ENCODE data around the gene KIF2C.
A peak's percentile ranks its signal among the peaks of the same experiment; 100 is the strongest.

KIF2C gene

DNA sequence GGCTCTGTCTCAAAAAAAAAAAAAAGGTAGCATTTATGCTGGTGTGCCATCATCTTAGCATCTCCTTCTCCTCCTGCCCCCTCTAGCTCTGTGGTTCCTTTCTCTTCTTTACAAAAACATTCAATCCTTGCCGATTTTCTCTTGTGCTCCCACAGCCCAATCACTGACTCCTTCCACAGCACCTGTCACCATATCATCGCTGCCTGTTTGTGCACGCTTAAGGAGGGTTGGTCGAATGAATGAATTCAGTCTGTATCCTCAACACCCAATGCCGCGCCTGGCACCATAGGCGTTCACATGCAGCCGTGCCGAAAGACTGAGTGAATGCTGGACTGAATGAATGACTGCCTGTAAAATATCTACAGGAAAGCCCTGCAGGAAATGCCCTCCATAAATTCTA lies 16.6 kb upstream of the KIF2C start:
- H4K8ac ChIP-seq (ENCODE audit: low read depth, low read length) = no peak overlapping the region
- H3K23ac ChIP-seq (ENCODE audit: low read depth, low read length, poor library complexity) = no peak overlapping the region
- DNase-seq (ENCODE audit: low spot score) = no peak
- no peaks in the 10 kb centered on the region for H3K4me1 ChIP-seq (ENCODE audit: control insufficient read depth in 2 of 2, insufficient read depth in 1 of 2, low read depth in 1 of 2, low read length in 2 of 2)
- H3K79me1 ChIP-seq (ENCODE audit: low read depth, low read length) = no peaks in the 10 kb centered on the region
- no peak overlapping the region for H2BK12ac ChIP-seq (ENCODE audit: low read length)
- no peak overlapping the region for H3K4me3 ChIP-seq (ENCODE audit: low read length in 2 of 2)
- no peak overlapping the region for H3K9ac ChIP-seq (ENCODE audit: low read depth, low read length, poor library complexity)
- H2BK5ac ChIP-seq (ENCODE audit: low read length) = no peak overlapping the region
- H3K27ac ChIP-seq (replicated peaks; ENCODE audit: low read length) = no peak overlapping the region
- no peak overlapping the region for H3K18ac ChIP-seq (ENCODE audit: low read length)
- H4K91ac ChIP-seq (ENCODE audit: low read depth, low read length, poor library complexity) = no peak overlapping the region
- H3K36me3 ChIP-seq (replicated peaks in 1 of 2; ENCODE audit: control insufficient read depth in 2 of 2, insufficient read depth in 2 of 2, low read length in 2 of 2) = no peaks in the 10 kb centered on the region
- no peak overlapping the region for H2BK120ac ChIP-seq (ENCODE audit: low read depth, low read length)
- H2AFZ ChIP-seq (ENCODE audit: low read length) = no peak overlapping the region
- H3K27me3 ChIP-seq (ENCODE audit: control insufficient read depth in 3 of 3, insufficient read depth in 3 of 3, low read depth in 1 of 3, low read length in 3 of 3) = no peaks in the 10 kb centered on the region
- no peaks in the 10 kb centered on the region for H3K9me3 ChIP-seq (replicated peaks in 1 of 2; ENCODE audit: control insufficient read depth in 2 of 2, insufficient read depth in 1 of 2, low read depth in 1 of 2, low read length in 2 of 2)
- H3K14ac ChIP-seq (ENCODE audit: low read length) = no peak overlapping the region
- H2AK5ac ChIP-seq (ENCODE audit: low read depth, low read length) = no peak overlapping the region
- H3K4me2 ChIP-seq (ENCODE audit: insufficient read depth, low read length, poor library complexity, severe bottlenecking) = no peak overlapping the region
- H3K4ac ChIP-seq (ENCODE audit: low read length) = no peak overlapping the region
- no peak overlapping the region for H2BK15ac ChIP-seq (ENCODE audit: low read length)
- no CpG with 5 or more reads among the region's 9 CpGs for WGBS, 2 donors (ENCODE audit: extremely low coverage in 2 of 2, insufficient read length in 2 of 2, insufficient replicate concordance in 1 of 2)

DNA sequence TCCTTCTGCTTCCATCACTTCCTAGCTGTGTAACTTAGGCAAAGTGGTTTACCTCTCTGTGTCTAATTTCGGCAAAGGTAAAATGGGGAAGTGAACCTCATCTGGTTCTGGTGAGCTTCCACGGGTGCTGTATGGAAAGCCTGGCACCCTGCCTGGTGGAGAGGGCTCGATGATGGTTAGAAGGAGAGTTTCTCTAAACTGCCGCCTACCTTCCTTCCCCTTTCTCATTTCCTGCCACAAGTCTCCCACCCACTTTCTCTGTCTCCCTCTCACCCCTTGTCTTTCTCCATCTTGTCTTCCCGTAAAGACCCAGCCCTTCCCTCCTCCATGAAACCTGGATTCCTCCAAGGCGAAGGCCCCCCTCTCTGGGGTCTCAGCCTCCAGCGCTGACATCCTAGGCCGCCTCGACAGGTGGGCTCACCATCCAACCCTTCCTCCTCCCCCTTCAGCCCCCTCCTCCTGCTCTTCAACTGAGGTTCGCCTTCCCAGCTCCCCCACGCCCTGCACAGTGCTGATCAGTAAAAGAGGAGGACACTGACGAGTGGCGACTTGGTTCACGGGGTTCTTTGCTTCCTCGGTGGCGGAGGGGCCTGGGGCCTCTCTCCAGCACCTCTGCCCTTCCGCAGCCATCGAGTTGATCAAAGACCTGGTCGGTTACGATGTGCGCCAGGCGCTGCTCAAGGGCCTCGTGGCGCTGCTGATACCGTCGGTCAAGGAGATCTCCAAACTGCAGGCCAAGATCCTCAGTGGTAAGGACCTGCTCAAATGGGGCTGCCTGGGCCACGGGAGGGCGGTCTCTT lies 15.9 kb upstream of the KIF2C start:
- peak overlapping the region; percentile 71 for H2BK5ac ChIP-seq (ENCODE audit: low read length)
- no peak overlapping the region for H3K27ac ChIP-seq (replicated peaks; ENCODE audit: low read length)
- H3K23ac ChIP-seq (ENCODE audit: low read depth, low read length, poor library complexity) = peak overlapping the region; percentile 34
- H2AFZ ChIP-seq (ENCODE audit: low read length) = no peak overlapping the region
- H2BK120ac ChIP-seq (ENCODE audit: low read depth, low read length) = no peak overlapping the region
- H4K91ac ChIP-seq (ENCODE audit: low read depth, low read length, poor library complexity) = no peak overlapping the region
- H3K14ac ChIP-seq (ENCODE audit: low read length) = peak overlapping the region; percentile 71
- no peak overlapping the region for H3K4me3 ChIP-seq (ENCODE audit: low read length in 2 of 2)
- peak overlapping the region; percentile 67 for H2BK15ac ChIP-seq (ENCODE audit: low read length)
- peak overlapping the region; percentile 57 for H3K18ac ChIP-seq (ENCODE audit: low read length)
- no peak overlapping the region for H3K4ac ChIP-seq (ENCODE audit: low read length)
- no peak for DNase-seq (ENCODE audit: low spot score)
- H3K4me2 ChIP-seq (ENCODE audit: insufficient read depth, low read length, poor library complexity, severe bottlenecking) = peak overlapping the region; percentile 18
- no CpG with 5 or more reads among the region's 28 CpGs for WGBS, 2 donors (ENCODE audit: extremely low coverage in 2 of 2, insufficient read length in 2 of 2, insufficient replicate concordance in 1 of 2)
- H3K9ac ChIP-seq (ENCODE audit: low read depth, low read length, poor library complexity) = no peak overlapping the region
- peak overlapping the region; percentile 73 for H2BK12ac ChIP-seq (ENCODE audit: low read length)
- no peaks in the 10 kb centered on the region for H3K4me1 ChIP-seq (ENCODE audit: control insufficient read depth in 2 of 2, insufficient read depth in 1 of 2, low read depth in 1 of 2, low read length in 2 of 2)
- peak overlapping the region; percentile 70 for H2AK5ac ChIP-seq (ENCODE audit: low read depth, low read length)
- H3K9me3 ChIP-seq (replicated peaks in 1 of 2; ENCODE audit: control insufficient read depth in 2 of 2, insufficient read depth in 1 of 2, low read depth in 1 of 2, low read length in 2 of 2) = no peaks in the 10 kb centered on the region
- no peaks in the 10 kb centered on the region for H3K79me1 ChIP-seq (ENCODE audit: low read depth, low read length)
- H3K36me3 ChIP-seq (replicated peaks in 1 of 2; ENCODE audit: control insufficient read depth in 2 of 2, insufficient read depth in 2 of 2, low read length in 2 of 2) = no peaks in the 10 kb centered on the region
- no peaks in the 10 kb centered on the region for H3K27me3 ChIP-seq (ENCODE audit: control insufficient read depth in 3 of 3, insufficient read depth in 3 of 3, low read depth in 1 of 3, low read length in 3 of 3)
- H4K8ac ChIP-seq (ENCODE audit: low read depth, low read length) = peak overlapping the region; percentile 17

DNA sequence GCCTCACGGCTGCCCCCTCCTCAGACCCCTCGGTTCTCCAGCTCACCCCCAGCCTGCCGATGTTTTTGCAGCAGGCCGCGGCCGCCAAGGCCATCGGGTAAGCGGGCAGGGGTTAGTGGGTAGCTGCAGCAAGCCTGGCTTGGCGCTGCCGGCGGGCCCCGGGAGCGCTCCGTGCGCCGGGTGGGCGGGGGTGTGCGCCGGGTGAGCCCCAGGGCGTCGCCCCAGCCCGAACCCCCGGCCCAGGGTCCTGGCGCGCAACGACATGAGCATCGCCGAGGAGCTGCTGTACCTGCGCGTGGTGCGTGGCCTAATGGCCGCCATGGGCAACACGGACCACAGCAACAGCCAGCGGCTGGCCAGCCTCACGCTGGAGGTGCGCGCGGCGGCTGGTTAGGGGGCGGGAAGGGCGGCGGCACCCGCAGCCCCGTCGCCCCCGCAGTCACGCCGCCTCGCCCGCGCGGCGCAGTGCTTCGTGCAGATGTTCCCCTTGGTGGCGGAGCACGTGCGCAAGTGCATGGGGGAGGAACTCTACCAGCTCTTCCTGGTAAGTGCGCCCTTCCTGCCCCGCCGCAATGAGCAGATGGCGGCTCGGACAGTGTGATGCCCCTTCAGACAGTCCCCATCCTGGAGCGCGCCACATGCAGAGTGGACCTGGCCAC lies 15.2 kb upstream of the KIF2C start:
- H2BK12ac ChIP-seq (ENCODE audit: low read length) = peak overlapping the region; percentile 73
- H3K79me1 ChIP-seq (ENCODE audit: low read depth, low read length) = no peaks in the 10 kb centered on the region
- WGBS, 2 donors (ENCODE audit: extremely low coverage in 2 of 2, insufficient read length in 2 of 2, insufficient replicate concordance in 1 of 2) = no CpG with 5 or more reads among the region's 64 CpGs
- no peak overlapping the region for H3K4ac ChIP-seq (ENCODE audit: low read length)
- H3K27me3 ChIP-seq (ENCODE audit: control insufficient read depth in 3 of 3, insufficient read depth in 3 of 3, low read depth in 1 of 3, low read length in 3 of 3) = no peaks in the 10 kb centered on the region
- H3K23ac ChIP-seq (ENCODE audit: low read depth, low read length, poor library complexity) = peak overlapping the region; percentile 34
- no peak overlapping the region for H4K8ac ChIP-seq (ENCODE audit: low read depth, low read length)
- peak overlapping the region; percentile 70 for H2AK5ac ChIP-seq (ENCODE audit: low read depth, low read length)
- no peak overlapping the region for H2BK120ac ChIP-seq (ENCODE audit: low read depth, low read length)
- peak overlapping the region; percentile 18 for H3K4me2 ChIP-seq (ENCODE audit: insufficient read depth, low read length, poor library complexity, severe bottlenecking)
- no peaks in the 10 kb centered on the region for H3K36me3 ChIP-seq (replicated peaks in 1 of 2; ENCODE audit: control insufficient read depth in 2 of 2, insufficient read depth in 2 of 2, low read length in 2 of 2)
- H3K14ac ChIP-seq (ENCODE audit: low read length) = peak overlapping the region; percentile 71
- no peaks in the 10 kb centered on the region for H3K9me3 ChIP-seq (replicated peaks in 1 of 2; ENCODE audit: control insufficient read depth in 2 of 2, insufficient read depth in 1 of 2, low read depth in 1 of 2, low read length in 2 of 2)
- no peak overlapping the region for H3K4me3 ChIP-seq (ENCODE audit: low read length in 2 of 2)
- H3K4me1 ChIP-seq (ENCODE audit: control insufficient read depth in 2 of 2, insufficient read depth in 1 of 2, low read depth in 1 of 2, low read length in 2 of 2) = no peaks in the 10 kb centered on the region
- no peak overlapping the region for H2AFZ ChIP-seq (ENCODE audit: low read length)
- peak overlapping the region; percentile 67 for H2BK15ac ChIP-seq (ENCODE audit: low read length)
- H2BK5ac ChIP-seq (ENCODE audit: low read length) = no peak overlapping the region
- no peak for DNase-seq (ENCODE audit: low spot score)
- peak overlapping the region; percentile 57 for H3K18ac ChIP-seq (ENCODE audit: low read length)
- no peak overlapping the region for H3K27ac ChIP-seq (replicated peaks; ENCODE audit: low read length)
- H4K91ac ChIP-seq (ENCODE audit: low read depth, low read length, poor library complexity) = no peak overlapping the region
- peak overlapping the region; percentile 44 for H3K9ac ChIP-seq (ENCODE audit: low read depth, low read length, poor library complexity)

DNA sequence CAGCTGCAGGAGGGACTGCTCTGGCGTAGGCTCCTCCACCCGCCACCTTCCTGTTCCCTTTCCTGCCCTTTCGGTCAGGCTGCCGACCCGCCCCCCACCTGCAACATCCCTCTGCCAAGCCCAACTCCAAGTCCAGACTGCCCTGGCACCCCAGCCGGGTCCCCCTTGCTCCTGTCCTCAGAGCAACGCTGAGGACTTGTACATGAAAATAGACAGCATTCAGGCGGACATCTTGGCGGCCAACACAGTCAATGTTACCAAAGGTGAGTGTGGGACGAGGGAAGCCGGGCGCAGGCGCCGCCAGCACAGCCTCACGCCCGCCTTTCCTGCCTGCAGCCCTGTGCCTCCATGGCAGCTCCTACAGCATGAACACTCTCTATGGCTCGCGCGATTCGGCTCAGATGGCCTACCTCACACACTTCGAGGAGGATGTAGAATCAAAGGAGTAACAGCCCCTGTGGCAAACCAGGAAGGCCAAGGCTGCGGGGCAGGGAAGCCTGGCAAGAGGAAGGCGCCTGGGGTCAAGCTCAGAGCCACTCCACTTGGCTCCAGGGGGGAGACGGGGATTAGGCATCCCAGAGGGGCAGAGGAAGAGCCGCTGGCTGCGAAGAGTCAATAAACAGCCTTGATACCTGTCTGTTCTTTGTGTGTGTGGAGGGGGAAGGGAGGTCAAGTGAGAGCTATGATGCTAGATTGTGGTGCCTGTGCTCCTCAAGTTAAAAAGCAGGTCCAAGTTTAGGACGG lies 14.5 kb upstream of the KIF2C start:
- no peaks in the 10 kb centered on the region for H3K79me1 ChIP-seq (ENCODE audit: low read depth, low read length)
- no peak overlapping the region for H2BK120ac ChIP-seq (ENCODE audit: low read depth, low read length)
- no peak overlapping the region for H3K4me3 ChIP-seq (ENCODE audit: low read length in 2 of 2)
- no peak overlapping the region for H3K4ac ChIP-seq (ENCODE audit: low read length)
- H2BK12ac ChIP-seq (ENCODE audit: low read length) = peak overlapping the region; percentile 22
- no peak overlapping the region for H3K4me2 ChIP-seq (ENCODE audit: insufficient read depth, low read length, poor library complexity, severe bottlenecking)
- H2AFZ ChIP-seq (ENCODE audit: low read length) = no peak overlapping the region
- no peak overlapping the region for H2BK5ac ChIP-seq (ENCODE audit: low read length)
- H3K4me1 ChIP-seq (ENCODE audit: control insufficient read depth in 2 of 2, insufficient read depth in 1 of 2, low read depth in 1 of 2, low read length in 2 of 2) = no peaks in the 10 kb centered on the region
- WGBS, 2 donors (ENCODE audit: extremely low coverage in 2 of 2, insufficient read length in 2 of 2, insufficient replicate concordance in 1 of 2) = no CpG with 5 or more reads among the region's 27 CpGs
- H3K23ac ChIP-seq (ENCODE audit: low read depth, low read length, poor library complexity) = peak overlapping the region; percentile 31
- peak overlapping the region; percentile 19 for H2BK15ac ChIP-seq (ENCODE audit: low read length)
- DNase-seq (ENCODE audit: low spot score) = no peak
- H4K8ac ChIP-seq (ENCODE audit: low read depth, low read length) = no peak overlapping the region
- H3K14ac ChIP-seq (ENCODE audit: low read length) = peak overlapping the region; percentile 89
- H2AK5ac ChIP-seq (ENCODE audit: low read depth, low read length) = peak overlapping the region; percentile 46
- H3K27me3 ChIP-seq (ENCODE audit: control insufficient read depth in 3 of 3, insufficient read depth in 3 of 3, low read depth in 1 of 3, low read length in 3 of 3) = no peaks in the 10 kb centered on the region
- no peak overlapping the region for H3K18ac ChIP-seq (ENCODE audit: low read length)
- H3K9me3 ChIP-seq (replicated peaks in 1 of 2; ENCODE audit: control insufficient read depth in 2 of 2, insufficient read depth in 1 of 2, low read depth in 1 of 2, low read length in 2 of 2) = no peaks in the 10 kb centered on the region
- H3K27ac ChIP-seq (replicated peaks; ENCODE audit: low read length) = no peak overlapping the region
- peak overlapping the region; percentile 44 for H3K9ac ChIP-seq (ENCODE audit: low read depth, low read length, poor library complexity)
- H4K91ac ChIP-seq (ENCODE audit: low read depth, low read length, poor library complexity) = no peak overlapping the region
- H3K36me3 ChIP-seq (replicated peaks in 1 of 2; ENCODE audit: control insufficient read depth in 2 of 2, insufficient read depth in 2 of 2, low read length in 2 of 2) = no peaks in the 10 kb centered on the region

All from neuronal stem cell (in vitro differentiated cells).